Measurements from ENCODE around the gene BCAM. TPM values are rescaled to one million over a fixed set of nuclear protein-coding genes. Genes with fewer than 3 reads are reported as not detected.
A peak's percentile ranks its signal among the peaks of the same experiment; 100 is the strongest.

The BCAM gene
- polyA plus RNA-seq, 4 donors = 2.9 to 136 (median 18.5) TPM

GRCh38 chr19:44869733-44870470, 61.0 kb downstream of the BCAM start:
- no peak for FAIRE-seq
- WGBS, 3 donors = 55 to 60% (median 59%) methylated on average over 13 of the region's 13 CpGs

More at GRCh38 chr19:44869733-44870470, 61.0 kb downstream of the BCAM start:
- Histone ChIP-seq H3K9me3 (ENCODE audit: control insufficient read depth in 2 of 2, insufficient read depth in 1 of 2, low read depth in 1 of 2, low read length in 1 of 2) (no peaks in the 10 kb centered on the region), H3K4me1 (ENCODE audit: control insufficient read depth in 3 of 3, insufficient read depth in 2 of 3, low read depth in 1 of 3, low read length in 2 of 3) (peaks cover 0 to 35% (median 4%) of the 10 kb centered on the region in 3 donors), H3K36me3 (ENCODE audit: control insufficient read depth in 3 of 3, insufficient read depth in 2 of 3, low read depth in 1 of 3, low read length in 3 of 3) (peaks cover 12 to 90% (median 26%) of the 10 kb centered on the region in 3 donors), H3K4me3 (ENCODE audit: low read depth in 1 of 3, low read length in 3 of 3) (no peak overlapping the region), H3K27me3 (ENCODE audit: control insufficient read depth in 3 of 3, insufficient read depth in 3 of 3, low read length in 3 of 3) (no peaks in the 10 kb centered on the region), H3K27ac (ENCODE audit: low read depth in 1 of 3, low read length in 2 of 3) (peak overlapping the region in 2 of 3 donors; percentile 28 to 66)
- DNase-seq = no peak

Other genes starting within 250 kb of the BCAM start
- 10 to 100 TPM in 3 of 4 donors, 1 to 10 TPM in 1; 5.8 to 54.3 (median 17.3) TPM for gene IGSF23, start 195.5 kb upstream of the BCAM start, polyA plus RNA-seq
- gene PVR, start 165.2 kb upstream of the BCAM start, polyA plus RNA-seq = 10 to 100 TPM; 19.9 to 96.6 (median 24.1) TPM
- 10 to 100 TPM in 3 of 4 donors, 1 to 10 TPM in 1; 4.3 to 53.0 (median 21.6) TPM for gene CEACAM19, start 137.6 kb upstream of the BCAM start, polyA plus RNA-seq
- gene CEACAM16, start 110.0 kb upstream of the BCAM start, polyA plus RNA-seq = under 1 TPM in 1 of 4 donors, not detected in 3; 0.07 TPM
- gene BCL3, start 60.4 kb upstream of the BCAM start, polyA plus RNA-seq = 100 to 1,000 TPM in 2 of 4 donors, 10 to 100 TPM in 2; 48.6 to 136 (median 77.3) TPM
- 100 to 1,000 TPM in 2 of 4 donors, 10 to 100 TPM in 2; 54.0 to 162 (median 92.3) TPM for gene CBLC, start 31.2 kb upstream of the BCAM start, polyA plus RNA-seq
- 100 to 1,000 TPM in 2 of 4 donors, 10 to 100 TPM in 2; 72.5 to 153 (median 100) TPM for gene NECTIN2, start 37.2 kb downstream of the BCAM start, polyA plus RNA-seq
- 10 to 100 TPM; 24.6 to 82.7 (median 29.0) TPM for gene TOMM40, start 82.2 kb downstream of the BCAM start, polyA plus RNA-seq
- gene APOE, start 96.7 kb downstream of the BCAM start, polyA plus RNA-seq = 100 to 1,000 TPM in 3 of 4 donors, 10 to 100 TPM in 1; 14.1 to 201 (median 122) TPM
- 10 to 100 TPM in 2 of 4 donors, 1 to 10 TPM in 2; 3.1 to 65.1 (median 13.4) TPM for gene APOC1, start 105.5 kb downstream of the BCAM start, polyA plus RNA-seq
- gene APOC4, start 133.1 kb downstream of the BCAM start, polyA plus RNA-seq = not detected
- gene APOC2, start 136.9 kb downstream of the BCAM start, polyA plus RNA-seq = 100 to 1,000 TPM in 1 of 4 donors, 10 to 100 TPM in 3; 23.4 to 214 (median 70.1) TPM
- 100 to 1,000 TPM in 1 of 4 donors, 10 to 100 TPM in 3; 63.0 to 101 (median 80.9) TPM for gene CLPTM1, start 146.3 kb downstream of the BCAM start, polyA plus RNA-seq
- gene RELB, start 192.4 kb downstream of the BCAM start, polyA plus RNA-seq = 10 to 100 TPM; 10.5 to 41.3 (median 17.6) TPM
- 100 to 1,000 TPM in 1 of 4 donors, 10 to 100 TPM in 3; 55.3 to 117 (median 80.4) TPM for gene CLASRP, start 229.9 kb downstream of the BCAM start, polyA plus RNA-seq

All from small intestine (tissue), 7 donors.